ENCODE measurements around the gene RUVBL1.

Gene RUVBL1

GRCh38 chr3:128107834-128108233 lies 15.8 kb downstream of the RUVBL1 start:
- Histone ChIP-seq H3K4me1 (ENCODE audit: control insufficient read depth, insufficient read depth, low read depth, low read length) (peaks cover 7% of the 10 kb centered on the region), H3K79me1 (replicated peaks; ENCODE audit: low read length, poor library complexity, severe bottlenecking) (peaks cover 22% of the 10 kb centered on the region), H2BK12ac (ENCODE audit: low read length in 2 of 2) (no peak overlapping the region), H2BK15ac (ENCODE audit: low read depth, poor library complexity, severe bottlenecking) (no peak overlapping the region), H3K27ac (ENCODE audit: low read length, poor library complexity, severe bottlenecking) (no peak overlapping the region), H3K23ac (ENCODE audit: low read length in 2 of 2) (no peak overlapping the region), H4K8ac (ENCODE audit: low read length) (no peak overlapping the region), H3K4me3 (ENCODE audit: insufficient read depth in 1 of 2, low read depth in 1 of 2, low read length in 2 of 2) (no peak overlapping the region), H3K4me2 (ENCODE audit: low read length, poor library complexity, severe bottlenecking) (no peak overlapping the region), H2BK120ac (ENCODE audit: low read depth, low read length) (no peak overlapping the region), H2AFZ (ENCODE audit: low read depth, low read length) (no peak overlapping the region), H3K9ac (ENCODE audit: low read length) (no peak overlapping the region), H2AK5ac (ENCODE audit: low read length, severe bottlenecking) (no peak overlapping the region), H3K4ac (ENCODE audit: low read depth in 1 of 2, low read length in 2 of 2) (no peak overlapping the region), H4K91ac (ENCODE audit: low read length) (no peak overlapping the region), H3K14ac (ENCODE audit: low read length in 2 of 2) (no peak overlapping the region), H3K9me3 (ENCODE audit: control insufficient read depth, low read length) (no peaks in the 10 kb centered on the region), H2BK5ac (ENCODE audit: low read depth, low read length, poor library complexity, severe bottlenecking) (no peak overlapping the region), H3K18ac (ENCODE audit: low read depth in 1 of 2, low read length in 2 of 2) (no peak overlapping the region), H3K27me3 (ENCODE audit: control insufficient read depth in 1 of 2, insufficient read depth in 1 of 2, low read length in 2 of 2) (no peaks in the 10 kb centered on the region), H3K36me3 (ENCODE audit: control insufficient read depth in 1 of 2, insufficient read depth in 2 of 2, low read depth in 1 of 2, low read length in 2 of 2) (peaks cover 12 to 66% of the 10 kb centered on the region in 2 experiments)
- 93% methylated on average over 5 of the region's 8 CpGs for WGBS
- DNase-seq: no peak

- Histone ChIP-seq H2AFZ (ENCODE audit: low read depth, low read length) (no peak overlapping the region), H4K8ac (ENCODE audit: low read length) (no peak overlapping the region), H3K27me3 (ENCODE audit: control insufficient read depth in 1 of 2, insufficient read depth in 1 of 2, low read length in 2 of 2) (no peaks in the 10 kb centered on the region), H2BK15ac (ENCODE audit: low read depth, poor library complexity, severe bottlenecking) (no peak overlapping the region), H3K4me1 (ENCODE audit: control insufficient read depth, insufficient read depth, low read depth, low read length) (peaks cover 11% of the 10 kb centered on the region), H3K36me3 (ENCODE audit: control insufficient read depth in 1 of 2, insufficient read depth in 2 of 2, low read depth in 1 of 2, low read length in 2 of 2) (peaks cover 17 to 81% of the 10 kb centered on the region in 2 experiments), H3K4ac (ENCODE audit: low read depth in 1 of 2, low read length in 2 of 2) (no peak overlapping the region), H3K79me1 (replicated peaks; ENCODE audit: low read length, poor library complexity, severe bottlenecking) (peaks cover 23% of the 10 kb centered on the region), H3K14ac (ENCODE audit: low read length in 2 of 2) (no peak overlapping the region), H3K9ac (ENCODE audit: low read length) (no peak overlapping the region), H2BK12ac (ENCODE audit: low read length in 2 of 2) (no peak overlapping the region), H2AK5ac (ENCODE audit: low read length, severe bottlenecking) (no peak overlapping the region), H2BK120ac (ENCODE audit: low read depth, low read length) (no peak overlapping the region), H3K27ac (ENCODE audit: low read length, poor library complexity, severe bottlenecking) (no peak overlapping the region), H3K4me2 (ENCODE audit: low read length, poor library complexity, severe bottlenecking) (no peak overlapping the region), H4K91ac (ENCODE audit: low read length) (no peak overlapping the region), H3K4me3 (ENCODE audit: insufficient read depth in 1 of 2, low read depth in 1 of 2, low read length in 2 of 2) (no peak overlapping the region), H3K18ac (ENCODE audit: low read depth in 1 of 2, low read length in 2 of 2) (no peak overlapping the region), H3K23ac (ENCODE audit: low read length in 2 of 2) (no peak overlapping the region), H3K9me3 (ENCODE audit: control insufficient read depth, low read length) (no peaks in the 10 kb centered on the region), H2BK5ac (ENCODE audit: low read depth, low read length, poor library complexity, severe bottlenecking) (no peak overlapping the region)
- DNase-seq: no peak
- 97% methylated on average over 4 of the region's 5 CpGs for WGBS
These were observed 20.4 kb downstream of the RUVBL1 start for GRCh38 chr3:128103136-128103676.

- H3K36me3 ChIP-seq (ENCODE audit: control insufficient read depth in 1 of 2, insufficient read depth in 2 of 2, low read depth in 1 of 2, low read length in 2 of 2): peaks cover 29 to 87% of the 10 kb centered on the region in 2 experiments
- no peak overlapping the region for H4K8ac ChIP-seq (ENCODE audit: low read length)
- H2BK12ac ChIP-seq (ENCODE audit: low read length in 2 of 2): no peak overlapping the region
- no peak overlapping the region for H3K18ac ChIP-seq (ENCODE audit: low read depth in 1 of 2, low read length in 2 of 2)
- H2AK5ac ChIP-seq (ENCODE audit: low read length, severe bottlenecking): no peak overlapping the region
- no peak overlapping the region for H3K4ac ChIP-seq (ENCODE audit: low read depth in 1 of 2, low read length in 2 of 2)
- WGBS: 84% methylated on average over 2 of the region's 2 CpGs
- no peak for DNase-seq
- no peaks in the 10 kb centered on the region for H3K27me3 ChIP-seq (ENCODE audit: control insufficient read depth in 1 of 2, insufficient read depth in 1 of 2, low read length in 2 of 2)
- no peak overlapping the region for H2AFZ ChIP-seq (ENCODE audit: low read depth, low read length)
- no peak overlapping the region for H3K9ac ChIP-seq (ENCODE audit: low read length)
- no peak overlapping the region for H3K14ac ChIP-seq (ENCODE audit: low read length in 2 of 2)
- H3K4me3 ChIP-seq (ENCODE audit: insufficient read depth in 1 of 2, low read depth in 1 of 2, low read length in 2 of 2): no peak overlapping the region
- no peak overlapping the region for H3K27ac ChIP-seq (ENCODE audit: low read length, poor library complexity, severe bottlenecking)
- H3K79me1 ChIP-seq (replicated peaks; ENCODE audit: low read length, poor library complexity, severe bottlenecking): peaks cover 20% of the 10 kb centered on the region
- no peaks in the 10 kb centered on the region for H3K9me3 ChIP-seq (ENCODE audit: control insufficient read depth, low read length)
- H4K91ac ChIP-seq (ENCODE audit: low read length): no peak overlapping the region
- no peak overlapping the region for H2BK15ac ChIP-seq (ENCODE audit: low read depth, poor library complexity, severe bottlenecking)
- H2BK120ac ChIP-seq (ENCODE audit: low read depth, low read length): no peak overlapping the region
- no peak overlapping the region for H3K4me2 ChIP-seq (ENCODE audit: low read length, poor library complexity, severe bottlenecking)
- H2BK5ac ChIP-seq (ENCODE audit: low read depth, low read length, poor library complexity, severe bottlenecking): no peak overlapping the region
- no peak overlapping the region for H3K23ac ChIP-seq (ENCODE audit: low read length in 2 of 2)
- H3K4me1 ChIP-seq (ENCODE audit: control insufficient read depth, insufficient read depth, low read depth, low read length): peaks cover 19% of the 10 kb centered on the region
These were observed 23.0 kb downstream of the RUVBL1 start for GRCh38 chr3:128100638-128101037.

- WGBS: 98% methylated on average over 3 of the region's 3 CpGs
- no peak overlapping the region for H4K8ac ChIP-seq (ENCODE audit: low read length)
- no peak overlapping the region for H3K4me2 ChIP-seq (ENCODE audit: low read length, poor library complexity, severe bottlenecking)
These were observed 23.5 kb downstream of the RUVBL1 start for GRCh38 chr3:128100161-128100560.

More at GRCh38 chr3:128100161-128100560, 23.5 kb downstream of the RUVBL1 start:
- no peaks in the 10 kb centered on the region for H3K27me3 ChIP-seq (ENCODE audit: control insufficient read depth in 1 of 2, insufficient read depth in 1 of 2, low read length in 2 of 2)
- peaks cover 29 to 91% of the 10 kb centered on the region in 2 experiments for H3K36me3 ChIP-seq (ENCODE audit: control insufficient read depth in 1 of 2, insufficient read depth in 2 of 2, low read depth in 1 of 2, low read length in 2 of 2)
- H3K9me3 ChIP-seq (ENCODE audit: control insufficient read depth, low read length): no peaks in the 10 kb centered on the region
- no peak overlapping the region for H2AFZ ChIP-seq (ENCODE audit: low read depth, low read length)
- no peak overlapping the region for H3K23ac ChIP-seq (ENCODE audit: low read length in 2 of 2)
- peaks cover 18% of the 10 kb centered on the region for H3K79me1 ChIP-seq (replicated peaks; ENCODE audit: low read length, poor library complexity, severe bottlenecking)
- no peak overlapping the region for H3K4me3 ChIP-seq (ENCODE audit: insufficient read depth in 1 of 2, low read depth in 1 of 2, low read length in 2 of 2)
- no peak overlapping the region for H3K14ac ChIP-seq (ENCODE audit: low read length in 2 of 2)
- no peak overlapping the region for H2BK5ac ChIP-seq (ENCODE audit: low read depth, low read length, poor library complexity, severe bottlenecking)
- H3K18ac ChIP-seq (ENCODE audit: low read depth in 1 of 2, low read length in 2 of 2): no peak overlapping the region
- H3K4ac ChIP-seq (ENCODE audit: low read depth in 1 of 2, low read length in 2 of 2): no peak overlapping the region
- no peak overlapping the region for H3K9ac ChIP-seq (ENCODE audit: low read length)
- peaks cover 24% of the 10 kb centered on the region for H3K4me1 ChIP-seq (ENCODE audit: control insufficient read depth, insufficient read depth, low read depth, low read length)
- H4K91ac ChIP-seq (ENCODE audit: low read length): no peak overlapping the region
- no peak overlapping the region for H2BK15ac ChIP-seq (ENCODE audit: low read depth, poor library complexity, severe bottlenecking)
- H3K27ac ChIP-seq (ENCODE audit: low read length, poor library complexity, severe bottlenecking): no peak overlapping the region
- H2AK5ac ChIP-seq (ENCODE audit: low read length, severe bottlenecking): no peak overlapping the region
- no peak overlapping the region for H2BK120ac ChIP-seq (ENCODE audit: low read depth, low read length)
- DNase-seq: no peak
- no peak overlapping the region for H2BK12ac ChIP-seq (ENCODE audit: low read length in 2 of 2)

Data from mesenchymal stem cell (in vitro differentiated cells and primary cell).